ENCODE data around the gene ZNF654.
"Not testable (repeated sequence)": the region's sequence is repeated elsewhere in the genome, so short reads cannot be mapped to it uniquely, and the experiment has no call there.

Gene ZNF654

GRCh38 chr3:88137836-88138235, 78.8 kb downstream of the ZNF654 start:
- no peak for DNase-seq (ENCODE audit: low read depth in 2 of 2)

GRCh38 chr3:88141458-88142083, 82.5 kb downstream of the ZNF654 start:
- no peak for DNase-seq (ENCODE audit: low read depth in 2 of 2)

GRCh38 chr3:88142094-88142624, 83.1 kb downstream of the ZNF654 start:
- no peak for DNase-seq (ENCODE audit: low read depth in 2 of 2)

GRCh38 chr3:88147261-88147660, 88.2 kb downstream of the ZNF654 start:
- DNase-seq (ENCODE audit: low read depth in 2 of 2), result no peak

GRCh38 chr3:88148651-88149050, 89.6 kb downstream of the ZNF654 start:
- no peak for DNase-seq (ENCODE audit: low read depth in 2 of 2)

GRCh38 chr3:88149101-88149508, 90.0 kb downstream of the ZNF654 start:
- no peak for DNase-seq (ENCODE audit: low read depth in 2 of 2)

- peak; percentile 43 to 64 for DNase-seq (ENCODE audit: low read depth in 2 of 2)
Measured at GRCh38 chr3:88149509-88150362, 90.7 kb downstream of the ZNF654 start, which contains the start of gene C3orf38. C3orf38 (plus strand) TSS chr3:88149959; CDS start chr3:88150053, 94 bp downstream.

- DNase-seq (ENCODE audit: low read depth in 2 of 2), result no peak
Measured at GRCh38 chr3:88150371-88150770, 91.3 kb downstream of the ZNF654 start.

- no peak for DNase-seq (ENCODE audit: low read depth in 2 of 2)
Measured at GRCh38 chr3:88150806-88151205, 91.8 kb downstream of the ZNF654 start.

GRCh38 chr3:88151358-88151757, 92.3 kb downstream of the ZNF654 start:
- no peak for DNase-seq (ENCODE audit: low read depth in 2 of 2)

- DNase-seq (ENCODE audit: low read depth in 2 of 2), result no peak
Measured at GRCh38 chr3:88152841-88153240, 93.8 kb downstream of the ZNF654 start.

GRCh38 chr3:88166419-88166971, 107.4 kb downstream of the ZNF654 start:
- DNase-seq (ENCODE audit: low read depth in 2 of 2), result no peak

- DNase-seq (ENCODE audit: low read depth in 2 of 2), result no peak
Measured at GRCh38 chr3:88167173-88167572, 108.1 kb downstream of the ZNF654 start.

GRCh38 chr3:88167704-88168103, 108.6 kb downstream of the ZNF654 start:
- DNase-seq (ENCODE audit: low read depth in 2 of 2), result no peak

- DNase-seq (ENCODE audit: low read depth in 2 of 2), result no peak
Measured at GRCh38 chr3:88168171-88168570, 109.1 kb downstream of the ZNF654 start.

- DNase-seq (ENCODE audit: low read depth in 2 of 2), result no peak
Measured at GRCh38 chr3:88180398-88180999, 121.4 kb downstream of the ZNF654 start.

GRCh38 chr3:88182165-88182918, 123.3 kb downstream of the ZNF654 start:
- DNase-seq (ENCODE audit: low read depth in 2 of 2), result not testable (repeated sequence)

GRCh38 chr3:88188436-88188835, 129.4 kb downstream of the ZNF654 start:
- no peak for DNase-seq (ENCODE audit: low read depth in 2 of 2)

GRCh38 chr3:88189361-88189810, 130.3 kb downstream of the ZNF654 start:
- no peak for DNase-seq (ENCODE audit: low read depth in 2 of 2)

- DNase-seq (ENCODE audit: low read depth in 2 of 2), result no peak
Measured at GRCh38 chr3:88191872-88192409, 132.9 kb downstream of the ZNF654 start.

- DNase-seq (ENCODE audit: low read depth in 2 of 2), result no peak
Measured at GRCh38 chr3:88192631-88193030, 133.6 kb downstream of the ZNF654 start.
